Mesothelial cell of epicardium (in vitro differentiated cells): ENCODE measurements around the gene XAF1. TPM values are rescaled to one million over a fixed set of nuclear protein-coding genes. Genes with fewer than 3 reads are reported as not detected.
A peak's percentile ranks its signal among the peaks of the same experiment; 100 is the strongest.

Source experiments
- DNase-seq, 2 experiments: peaks; one replicate each; pipeline ENCODE4 v3.0.0; 2021; ENCODE audit warnings: low spot score in 2 of 2; ENCODE audit not compliant: unreplicated experiment in 2 of 2
- H3K27ac Mint-ChIP-seq: 2 replicates; pipeline ENCODE4 v1.8.0; 2021; ENCODE audit warnings: mixed read lengths
- H3K27me3 Mint-ChIP-seq: 2 replicates; pipeline ENCODE4 v1.8.0; 2021; ENCODE audit warnings: low read depth, mixed read lengths
- H3K36me3 Mint-ChIP-seq: 2 replicates; pipeline ENCODE4 v1.8.0; 2021; ENCODE audit warnings: mixed read lengths
- H3K4me1 Mint-ChIP-seq: 2 replicates; pipeline ENCODE4 v1.8.0; 2021; ENCODE audit warnings: mixed read lengths
- H3K4me3 Mint-ChIP-seq: 2 replicates; pipeline ENCODE4 v1.8.0; 2021; ENCODE audit warnings: mild to moderate bottlenecking, moderate library complexity, mixed read lengths
- H3K9me3 Mint-ChIP-seq: 2 replicates; pipeline ENCODE4 v1.8.0; 2021; ENCODE audit warnings: mixed read lengths
- total RNA-seq: library from RNA; stranded (reverse); gene quantifications from 3 replicates; pipeline ENCODE4 v1.2.1, GENCODE V29; 2021
- TF ChIP-seq, protein P1 (sequence below): fragments of 200-600 bp; sonication (generic); IDR thresholded peaks from one replicate; pipeline ENCODE4 v1.5.0; 2021; ENCODE audit warnings: antibody characterized with exemption; ENCODE audit not compliant: unreplicated experiment

XAF1 gene
- total RNA-seq, 1 donor from 2014 or later: 8.1 TPM

DNA sequence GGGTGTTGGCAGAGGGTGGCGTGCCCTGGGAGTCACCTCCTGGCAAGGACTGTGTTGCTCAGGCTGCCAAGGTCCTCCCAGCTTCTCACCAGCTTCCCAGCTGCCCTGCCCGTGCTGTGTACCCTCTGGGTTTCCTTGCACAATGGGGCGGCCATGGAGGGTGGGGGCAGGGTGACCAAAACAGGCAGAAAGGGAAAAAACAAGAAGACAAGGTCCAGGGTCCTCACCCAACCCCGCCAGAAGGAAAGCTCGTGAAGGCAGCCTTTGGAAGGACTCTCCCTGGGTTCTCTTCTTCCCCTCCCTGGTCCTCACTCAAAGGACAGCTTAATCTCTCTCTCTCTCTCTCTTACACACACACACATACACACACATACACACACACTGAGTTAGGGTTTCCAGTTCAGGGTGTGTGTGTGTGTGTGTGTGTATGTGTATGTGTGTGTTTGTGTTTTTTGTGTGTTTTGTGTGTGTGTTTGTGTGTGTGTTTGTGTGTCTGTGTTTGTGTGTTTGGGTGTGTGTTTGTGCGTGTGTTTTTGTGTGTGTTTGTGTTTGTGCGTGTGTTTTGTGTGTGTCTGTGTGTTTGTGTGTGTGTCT, 44.7 kb upstream of the XAF1 start:
- DNase-seq: no peak
- Mint-ChIP-seq H3K4me1 (peaks cover 22% of the 10 kb centered on the region), H3K9me3 (peaks cover 7% of the 10 kb centered on the region), H3K36me3 (no peaks in the 10 kb centered on the region), H3K4me3 (no peak overlapping the region), H3K27ac (no peak overlapping the region), H3K27me3 (peaks cover 92% of the 10 kb centered on the region)
- TF ChIP-seq, protein P1, sequence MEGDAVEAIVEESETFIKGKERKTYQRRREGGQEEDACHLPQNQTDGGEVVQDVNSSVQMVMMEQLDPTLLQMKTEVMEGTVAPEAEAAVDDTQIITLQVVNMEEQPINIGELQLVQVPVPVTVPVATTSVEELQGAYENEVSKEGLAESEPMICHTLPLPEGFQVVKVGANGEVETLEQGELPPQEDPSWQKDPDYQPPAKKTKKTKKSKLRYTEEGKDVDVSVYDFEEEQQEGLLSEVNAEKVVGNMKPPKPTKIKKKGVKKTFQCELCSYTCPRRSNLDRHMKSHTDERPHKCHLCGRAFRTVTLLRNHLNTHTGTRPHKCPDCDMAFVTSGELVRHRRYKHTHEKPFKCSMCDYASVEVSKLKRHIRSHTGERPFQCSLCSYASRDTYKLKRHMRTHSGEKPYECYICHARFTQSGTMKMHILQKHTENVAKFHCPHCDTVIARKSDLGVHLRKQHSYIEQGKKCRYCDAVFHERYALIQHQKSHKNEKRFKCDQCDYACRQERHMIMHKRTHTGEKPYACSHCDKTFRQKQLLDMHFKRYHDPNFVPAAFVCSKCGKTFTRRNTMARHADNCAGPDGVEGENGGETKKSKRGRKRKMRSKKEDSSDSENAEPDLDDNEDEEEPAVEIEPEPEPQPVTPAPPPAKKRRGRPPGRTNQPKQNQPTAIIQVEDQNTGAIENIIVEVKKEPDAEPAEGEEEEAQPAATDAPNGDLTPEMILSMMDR: no peak

DNA sequence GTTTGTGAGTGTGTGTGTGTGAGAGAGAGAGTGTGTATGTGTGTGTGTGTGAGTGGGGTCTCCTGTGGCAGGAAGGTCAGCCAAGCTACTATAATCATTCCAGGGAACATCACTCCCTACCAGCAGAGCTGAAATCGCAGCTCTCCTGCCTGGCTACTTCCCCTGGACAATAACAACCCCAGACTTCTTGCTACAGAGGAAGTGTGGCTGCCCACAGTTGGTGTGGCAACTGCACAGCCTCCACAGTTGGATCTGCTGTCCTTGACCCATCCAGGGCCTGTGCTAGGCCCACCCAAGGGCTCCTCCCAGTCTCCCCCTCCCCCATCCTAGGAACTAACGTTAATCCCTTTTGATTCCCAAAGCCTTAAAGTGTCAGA, 44.2 kb upstream of the XAF1 start:
- Mint-ChIP-seq H3K27ac (no peak overlapping the region), H3K9me3 (peaks cover 11% of the 10 kb centered on the region), H3K27me3 (peaks cover 90% of the 10 kb centered on the region), H3K36me3 (no peaks in the 10 kb centered on the region), H3K4me3 (no peak overlapping the region), H3K4me1 (peaks cover 22% of the 10 kb centered on the region)
- no peak for DNase-seq
- TF ChIP-seq, protein P1: no peak

DNA sequence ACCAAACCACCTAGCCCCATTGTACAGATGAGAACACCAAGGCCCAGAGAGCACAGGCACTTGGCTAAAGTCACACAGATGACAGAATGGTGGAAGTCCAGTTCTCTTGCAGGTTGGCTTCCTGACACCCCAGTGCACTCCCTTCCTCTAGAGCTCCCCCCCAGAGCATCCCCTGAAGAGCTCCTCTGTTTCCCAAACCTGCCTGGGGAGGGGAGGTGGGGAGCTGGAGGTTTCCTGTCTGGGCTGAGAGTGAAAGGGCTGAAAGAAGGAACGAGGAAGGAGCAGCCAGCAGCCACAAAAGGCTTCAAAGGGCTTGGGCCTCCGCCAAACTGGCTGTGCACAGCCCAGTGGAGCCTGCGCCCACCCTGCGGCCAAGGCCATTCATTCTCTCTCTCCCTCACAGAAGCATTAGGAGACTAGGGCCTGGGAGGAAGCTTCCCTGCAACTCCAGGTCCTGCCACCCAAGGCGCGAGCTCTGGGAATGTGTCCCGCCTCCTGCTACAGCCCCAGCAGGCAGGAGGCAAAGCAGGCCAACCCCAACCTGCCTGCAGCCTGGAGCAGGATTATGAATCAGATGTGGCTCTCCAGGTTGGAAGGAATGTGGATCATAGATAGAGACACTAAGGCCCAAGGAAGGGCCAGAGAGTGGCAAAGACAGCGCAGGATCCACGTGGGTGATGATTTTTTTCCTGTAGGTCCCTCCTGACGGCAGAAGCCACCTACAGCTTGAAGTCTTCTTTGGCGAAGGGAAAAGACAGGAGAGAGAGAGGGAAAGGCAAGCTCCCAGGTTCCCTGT, 43.6 kb upstream of the XAF1 start:
- H3K36me3 Mint-ChIP-seq: no peaks in the 10 kb centered on the region
- H3K4me3 Mint-ChIP-seq: peak overlapping the region; percentile 66
- peaks cover 86% of the 10 kb centered on the region for H3K27me3 Mint-ChIP-seq
- peaks cover 13% of the 10 kb centered on the region for H3K9me3 Mint-ChIP-seq
- no peak overlapping the region for H3K27ac Mint-ChIP-seq
- peak in 1 of 2 experiments; percentile 47 for DNase-seq
- peaks cover 22% of the 10 kb centered on the region for H3K4me1 Mint-ChIP-seq
- TF ChIP-seq, protein P1: no peak

DNA sequence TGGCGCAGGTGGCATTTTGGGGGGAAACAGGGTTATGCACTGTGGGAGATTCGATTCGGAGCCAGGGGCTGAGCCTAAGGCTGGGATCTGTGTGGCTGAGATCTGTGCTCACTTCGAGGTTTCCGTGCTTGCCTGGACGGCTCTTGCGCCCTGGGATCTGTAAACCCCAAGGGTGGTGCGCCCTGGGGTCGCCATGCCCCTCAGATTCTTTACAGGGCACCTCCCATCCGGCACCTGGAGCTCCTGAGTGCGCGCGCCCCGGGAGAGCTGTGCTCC, 43.1 kb upstream of the XAF1 start:
- Mint-ChIP-seq H3K4me1 (peaks cover 22% of the 10 kb centered on the region), H3K27ac (no peak overlapping the region), H3K27me3 (peaks cover 86% of the 10 kb centered on the region), H3K4me3 (peak overlapping the region; percentile 66), H3K36me3 (no peaks in the 10 kb centered on the region), H3K9me3 (peaks cover 14% of the 10 kb centered on the region)
- TF ChIP-seq, protein P1: no peak
- no peak for DNase-seq

DNA sequence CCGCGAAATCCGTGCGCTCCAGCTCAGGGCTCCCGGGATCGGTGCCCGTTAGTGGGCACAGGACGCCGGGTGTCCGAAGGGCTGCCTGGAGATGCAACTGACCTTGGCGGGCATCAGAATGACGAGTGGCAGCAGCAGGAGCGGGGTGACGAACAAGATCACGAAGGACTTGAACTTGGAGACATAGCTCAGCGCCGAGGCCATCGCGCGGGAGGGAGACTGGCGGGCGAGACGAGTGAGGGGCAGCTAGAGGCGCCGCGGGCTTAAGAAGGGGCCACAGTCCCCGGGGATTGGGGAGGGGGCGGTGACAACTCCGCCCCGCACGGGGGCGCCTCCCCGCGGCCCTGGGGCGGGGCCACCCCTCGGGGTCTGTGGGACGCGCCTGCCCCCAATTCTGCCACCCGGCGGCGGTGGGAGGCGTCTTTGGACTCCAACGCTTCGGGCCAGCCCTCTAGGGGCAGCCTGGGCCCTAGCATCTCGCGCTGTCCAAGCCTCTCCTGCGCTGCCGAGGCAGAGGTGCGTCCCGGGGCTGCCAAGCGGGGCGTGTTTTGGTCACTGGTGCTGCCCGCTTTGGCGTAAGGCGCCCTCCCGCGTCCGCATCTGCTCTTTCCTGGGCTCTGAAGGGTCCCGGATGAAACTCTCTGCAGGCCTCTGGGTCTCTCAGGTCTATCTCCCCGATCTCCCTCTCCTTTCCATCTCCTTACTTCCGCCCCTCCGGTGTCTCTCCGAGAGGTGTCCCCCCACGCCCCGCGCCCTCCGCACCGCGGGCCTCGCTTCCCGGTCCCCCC, 42.5 kb upstream of the XAF1 start, which contains the start of gene SLC13A5:
SLC13A5 (minus strand) TSS at position 240 of the 788 bp plus-strand sequence; CDS start at position 204, 36 bp downstream.
- Mint-ChIP-seq H3K9me3 (peaks cover 16% of the 10 kb centered on the region), H3K4me1 (peaks cover 22% of the 10 kb centered on the region), H3K4me3 (peak within 1 kb of the TSS; percentile 66), H3K27me3 (peaks cover 86% of the 10 kb centered on the region), H3K36me3 (no peaks in the 10 kb centered on the region), H3K27ac (no peak within 1 kb of the TSS)
- TF ChIP-seq, protein P1: no peak
- DNase-seq: peak in 1 of 2 experiments; percentile 47
